OCI-LY1 (cell line): ENCODE measurements around the gene XRCC4.

Source experiments
- H2AFZ ChIP-seq: fragments of 200-600 bp; sonication (generic), shearing (Covaris generic); 2 replicates; pipeline ENCODE4 v1.6.0; 2014; ENCODE audit warnings: antibody characterized with exemption, mild to moderate bottlenecking, low read length
- H3F3A ChIP-seq: fragments of 200-600 bp; sonication (generic), shearing (Covaris generic); 2 replicates; pipeline ENCODE4 v1.6.0; 2014; ENCODE audit warnings: mild to moderate bottlenecking, antibody characterized with exemption, low read length, moderate library complexity; ENCODE audit not compliant: insufficient read depth
- H3K27ac ChIP-seq: fragments of 200-600 bp; sonication (generic); 2 replicates; pipeline ENCODE4 v1.5.1; 2014; ENCODE audit warnings: low read length, mixed run types, mild to moderate bottlenecking, low read depth; ENCODE audit not compliant: poor library complexity, severe bottlenecking
- H3K27me3 ChIP-seq: fragments of 200-600 bp; sonication (generic); 2 replicates; pipeline ENCODE4 v1.6.0; 2014; ENCODE audit warnings: antibody characterized with exemption, mild to moderate bottlenecking, low read length, moderate library complexity; ENCODE audit not compliant: insufficient read depth
- H3K36me3 ChIP-seq: fragments of 200-600 bp; sonication (generic); 2 replicates; pipeline ENCODE4 v1.6.1; 2014; ENCODE audit warnings: mild to moderate bottlenecking, antibody characterized with exemption, low read length, moderate library complexity, mixed read lengths; ENCODE audit not compliant: insufficient read depth
- H3K4me1 ChIP-seq: fragments of 200-600 bp; sonication (generic); 2 replicates; pipeline ENCODE4 v1.5.1; 2014; ENCODE audit warnings: mild to moderate bottlenecking, low read length, moderate library complexity; ENCODE audit not compliant: insufficient read depth, severe bottlenecking
- H3K4me2 ChIP-seq: fragments of 200-600 bp; sonication (generic), shearing (Covaris generic); 2 replicates; pipeline ENCODE4 v1.6.1; 2014; ENCODE audit warnings: low read length
- H3K4me3 ChIP-seq: fragments of 200-600 bp; sonication (generic); 2 replicates; pipeline ENCODE4 v1.5.1; 2014; ENCODE audit warnings: low read length, low read depth, mild to moderate bottlenecking, mixed read lengths; ENCODE audit not compliant: poor library complexity, severe bottlenecking
- H3K79me2 ChIP-seq: fragments of 200-600 bp; shearing (Covaris generic); 2 replicates; pipeline ENCODE4 v1.6.1; 2016; ENCODE audit warnings: mixed run types, low read length, mixed read lengths; ENCODE audit not compliant: insufficient read depth
- H3K9ac ChIP-seq: fragments of 200-600 bp; sonication (generic), shearing (Covaris generic); 2 replicates; pipeline ENCODE4 v1.6.1; 2014; ENCODE audit warnings: mild to moderate bottlenecking, low read length, mixed read lengths
- H3K9me2 ChIP-seq: fragments of 200-600 bp; sonication (generic), shearing (Covaris generic); 2 replicates; pipeline ENCODE4 v1.6.1; 2014; ENCODE audit warnings: low read depth, mild to moderate bottlenecking, low read length, mixed read lengths
- H3K9me3 ChIP-seq: fragments of 200-600 bp; shearing (Covaris generic); 2 replicates; pipeline ENCODE4 v1.6.1; 2014; ENCODE audit warnings: low read length, mixed read lengths
- H4K20me1 ChIP-seq: fragments of 200-600 bp; sonication (generic), shearing (Covaris generic); 2 replicates; pipeline ENCODE4 v1.6.0; 2016; ENCODE audit warnings: mild to moderate bottlenecking, low read length; ENCODE audit not compliant: insufficient read depth
- CTCF ChIP-seq: fragments of 200-600 bp; sonication (generic), shearing (Covaris generic); IDR thresholded peaks from 2 replicates; pipeline ENCODE4 v1.5.1; 2017; ENCODE audit warnings: mild to moderate bottlenecking, antibody characterized with exemption, low read length, moderate library complexity, mixed read lengths
- EZH2 ChIP-seq: fragments of 200-600 bp; sonication (generic), shearing (Covaris generic); IDR thresholded peaks from 2 replicates; pipeline ENCODE4 v1.8.0; 2017; ENCODE audit warnings: borderline replicate concordance, mixed run types, mild to moderate bottlenecking, antibody characterized with exemption, low read length, moderate library complexity, mixed read lengths

The XRCC4 gene

GRCh38 chr5:83099445-83099844 is 22.1 kb downstream of the XRCC4 start:
- no peak overlapping the region for H3K9ac ChIP-seq
- no peaks in the 10 kb centered on the region for H3K4me1 ChIP-seq
- H3K9me2 ChIP-seq, result no peaks in the 10 kb centered on the region
- H3K79me2 ChIP-seq, result 0 out of 2 replicates have a peak, but pooled peaks cover 10% of the 10 kb centered on the region
- no peak for TF ChIP-seq EZH2
- TF ChIP-seq CTCF, result no peak
- H2AFZ ChIP-seq, result no peak overlapping the region
- no peak overlapping the region for H3K4me2 ChIP-seq
- no peaks in the 10 kb centered on the region for H3K9me3 ChIP-seq
- H3K4me3 ChIP-seq, result no peak overlapping the region
- H3K27me3 ChIP-seq, result no peaks in the 10 kb centered on the region
- no peak overlapping the region for H3K27ac ChIP-seq
- H3K36me3 ChIP-seq, result no peaks in the 10 kb centered on the region
- H4K20me1 ChIP-seq, result no peaks in the 10 kb centered on the region
- H3F3A ChIP-seq, result no peaks in the 10 kb centered on the region

- H4K20me1 ChIP-seq, result no peaks in the 10 kb centered on the region
- H3K79me2 ChIP-seq, result 0 out of 2 replicates have a peak, but pooled peaks cover 10% of the 10 kb centered on the region
- H2AFZ ChIP-seq, result no peak overlapping the region
- H3K9me3 ChIP-seq, result no peaks in the 10 kb centered on the region
- H3K27ac ChIP-seq, result no peak overlapping the region
- no peak overlapping the region for H3K4me3 ChIP-seq
- H3K9me2 ChIP-seq, result no peaks in the 10 kb centered on the region
- no peak overlapping the region for H3K9ac ChIP-seq
- TF ChIP-seq CTCF (no peak), EZH2 (no peak)
- H3K27me3 ChIP-seq, result no peaks in the 10 kb centered on the region
- no peak overlapping the region for H3K4me2 ChIP-seq
- no peaks in the 10 kb centered on the region for H3K4me1 ChIP-seq
- no peaks in the 10 kb centered on the region for H3F3A ChIP-seq
- no peaks in the 10 kb centered on the region for H3K36me3 ChIP-seq
These were observed 24.2 kb downstream of the XRCC4 start for GRCh38 chr5:83101514-83101913.

- Histone ChIP-seq H3K9ac (no peak overlapping the region), H2AFZ (no peak overlapping the region), H3K4me3 (no peak overlapping the region), H3K4me2 (no peak overlapping the region), H3K27ac (no peak overlapping the region), H3K36me3 (no peaks in the 10 kb centered on the region), H3K9me2 (no peaks in the 10 kb centered on the region), H3K27me3 (no peaks in the 10 kb centered on the region), H3F3A (no peaks in the 10 kb centered on the region), H3K4me1 (no peaks in the 10 kb centered on the region), H4K20me1 (no peaks in the 10 kb centered on the region), H3K9me3 (no peaks in the 10 kb centered on the region), H3K79me2 (0 out of 2 replicates have a peak, but pooled peaks cover 10% of the 10 kb centered on the region)
- TF ChIP-seq EZH2 (no peak), CTCF (no peak)
These were observed 25.1 kb downstream of the XRCC4 start for GRCh38 chr5:83102364-83102980.
